NB4 (cell line): ENCODE measurements around the gene FAM25G.

ENCODE experiments used
- CTCF ChIP-seq: IDR thresholded peaks from one replicate; pipeline ENCODE4 v1.5.1; 2012; ENCODE audit warnings: low read depth, low read length
- POLR2A ChIP-seq: IDR thresholded peaks from 2 replicates; pipeline ENCODE4 v1.6.1; 2011; ENCODE audit warnings: mild to moderate bottlenecking; ENCODE audit not compliant: insufficient read length; ENCODE audit errors: extremely low read depth
- TF ChIP-seq, protein P1 (sequence below): IDR thresholded peaks from 2 replicates; pipeline ENCODE4 v1.6.1; 2011; ENCODE audit warnings: low read depth, low read length

DNA sequence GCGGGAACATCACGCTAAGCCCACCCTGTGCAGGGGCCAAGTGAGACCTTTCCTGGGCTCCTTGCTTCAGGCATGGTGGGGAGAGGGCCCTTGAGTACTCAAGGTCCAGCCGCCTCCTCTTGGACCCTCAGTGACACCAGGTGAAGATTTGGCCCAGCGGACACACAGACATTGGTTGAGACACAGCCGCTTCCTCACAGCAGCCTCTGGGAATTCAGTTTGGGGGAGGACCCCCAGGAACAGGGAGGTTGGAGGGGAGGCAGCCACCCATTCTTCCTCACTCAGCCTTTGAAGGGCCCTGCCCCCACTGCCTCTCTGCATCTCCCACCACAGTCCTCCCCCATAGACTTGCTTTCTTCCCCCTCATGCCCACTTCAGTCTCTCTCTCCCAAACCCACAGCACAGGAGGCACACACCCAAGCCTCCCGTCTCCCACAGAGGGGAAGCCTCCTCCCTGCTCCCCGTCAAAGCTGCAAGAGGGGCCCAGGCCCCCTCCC, 39.5 kb downstream of the FAM25G start:
- TF ChIP-seq POLR2A (no peak), CTCF (no peak)
- TF ChIP-seq, protein P1, sequence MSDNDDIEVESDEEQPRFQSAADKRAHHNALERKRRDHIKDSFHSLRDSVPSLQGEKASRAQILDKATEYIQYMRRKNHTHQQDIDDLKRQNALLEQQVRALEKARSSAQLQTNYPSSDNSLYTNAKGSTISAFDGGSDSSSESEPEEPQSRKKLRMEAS, result no peak
